GM21576 (cell line): ENCODE measurements around the gene CSMD2.

Experiments
- ATAC-seq: cut with Tn5 transposase; IDR thresholded peaks from one replicate; pipeline ENCODE4 v1.9.1; 2021; ENCODE audit warnings: mild to moderate bottlenecking, moderate library complexity; ENCODE audit not compliant: unreplicated experiment

The CSMD2 gene

GRCh38 chr1:33655496-33655895, 509.5 kb downstream of the CSMD2 start:
- no peak for ATAC-seq

DNA sequence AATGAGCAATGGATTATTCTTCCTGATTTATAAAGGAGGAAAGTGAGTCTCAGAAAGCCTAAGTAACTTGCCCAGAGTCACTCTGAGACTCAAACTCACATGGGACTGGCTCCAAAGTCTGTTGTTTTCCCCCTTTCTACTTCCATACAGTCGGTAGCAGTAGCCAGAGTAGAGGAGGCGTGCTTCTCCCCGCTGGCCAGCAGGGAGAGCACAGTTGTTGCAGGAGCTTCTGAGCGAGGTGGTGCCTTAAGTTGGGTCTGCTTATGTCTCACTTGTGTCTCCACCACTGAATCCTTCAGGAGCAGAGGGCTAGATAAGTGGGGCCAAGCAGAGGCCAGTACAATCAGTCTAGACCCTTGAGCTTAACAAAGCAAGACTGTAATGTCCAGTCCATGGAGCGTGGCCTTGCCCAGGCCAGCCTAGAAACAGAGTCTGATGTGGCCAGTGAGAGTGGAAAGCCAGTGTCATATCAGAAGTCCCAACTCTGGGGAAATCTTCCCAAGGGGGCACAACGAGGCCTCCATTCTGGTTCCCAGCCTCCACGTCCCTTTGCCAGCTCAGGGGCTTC, 510.7 kb downstream of the CSMD2 start:
- no peak for ATAC-seq

- ATAC-seq, result no peak
Observed at GRCh38 chr1:33653226-33653625, 511.8 kb downstream of the CSMD2 start.

DNA sequence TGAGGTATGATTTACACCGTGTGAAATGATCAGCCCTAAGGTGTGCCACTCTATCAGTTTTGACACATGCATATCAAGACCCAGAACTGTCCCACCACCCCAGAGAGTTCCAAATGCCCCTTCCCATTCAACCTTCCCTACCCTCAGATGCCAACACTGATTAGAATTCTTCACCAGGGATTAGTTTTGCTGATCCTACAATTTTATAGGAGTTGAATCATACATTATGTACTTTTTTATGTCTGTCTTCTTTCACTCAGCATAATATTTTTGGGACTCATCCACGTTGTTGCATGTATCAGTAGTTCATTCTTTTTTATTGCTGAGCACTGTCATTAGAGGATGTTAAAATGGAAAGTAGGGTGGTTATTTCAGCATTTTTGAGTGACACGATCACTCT, 514.3 kb downstream of the CSMD2 start:
- no peak for ATAC-seq

DNA sequence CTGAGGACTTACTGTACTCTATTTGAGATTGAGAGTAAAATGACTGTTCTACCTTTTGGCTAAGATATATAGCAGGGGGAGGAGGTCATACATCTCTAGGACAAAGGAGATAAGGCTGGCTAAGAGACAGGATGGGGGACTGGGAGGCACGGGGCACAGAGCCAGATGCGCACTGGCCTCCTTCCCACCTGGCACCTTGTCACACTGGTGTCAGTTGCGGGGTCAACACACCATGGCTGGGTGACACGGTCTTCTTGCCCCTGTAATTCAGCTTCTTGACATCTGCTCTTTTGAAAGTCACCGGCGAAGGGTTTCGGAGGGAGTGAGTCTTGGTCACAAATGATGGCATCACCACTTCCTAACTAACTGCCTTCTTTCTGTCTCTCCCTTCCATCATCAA, 515.3 kb downstream of the CSMD2 start:
- no peak for ATAC-seq

GRCh38 chr1:33643216-33643615, 521.8 kb downstream of the CSMD2 start:
- no peak for ATAC-seq

DNA sequence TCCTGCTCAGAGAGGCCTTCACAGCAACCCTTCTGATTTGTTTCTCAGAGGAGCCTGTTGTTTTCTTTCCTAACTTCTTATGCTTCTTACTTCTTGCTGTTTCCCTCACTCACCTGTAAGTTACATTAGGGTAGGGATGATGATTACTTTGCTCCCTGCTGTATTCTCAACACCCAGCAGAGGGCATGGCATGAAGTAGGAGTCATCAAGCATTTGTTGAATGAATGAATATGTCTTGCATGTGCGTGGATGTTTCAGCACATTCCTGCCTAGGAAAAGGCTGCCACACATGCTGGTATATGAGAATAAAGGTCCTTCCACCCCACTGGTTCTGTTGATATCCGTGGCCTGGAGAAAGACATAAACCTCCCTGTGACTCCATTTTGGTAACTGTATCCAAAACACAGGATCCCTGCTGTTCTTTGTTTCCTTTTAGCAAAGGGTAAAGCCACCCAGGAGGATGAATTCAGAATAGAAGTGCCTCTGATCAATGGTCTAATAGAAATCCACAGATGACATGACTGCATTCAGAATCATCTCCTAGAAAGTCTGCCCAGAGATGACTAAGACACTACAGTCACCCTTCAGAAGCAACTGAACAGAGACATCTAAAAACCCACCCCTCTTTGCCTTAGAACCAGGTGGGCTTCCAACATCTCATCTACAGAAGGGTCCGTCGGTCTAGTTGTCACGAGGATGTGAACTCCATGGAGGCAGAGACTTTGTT, 523.8 kb downstream of the CSMD2 start:
- ATAC-seq, result no peak

DNA sequence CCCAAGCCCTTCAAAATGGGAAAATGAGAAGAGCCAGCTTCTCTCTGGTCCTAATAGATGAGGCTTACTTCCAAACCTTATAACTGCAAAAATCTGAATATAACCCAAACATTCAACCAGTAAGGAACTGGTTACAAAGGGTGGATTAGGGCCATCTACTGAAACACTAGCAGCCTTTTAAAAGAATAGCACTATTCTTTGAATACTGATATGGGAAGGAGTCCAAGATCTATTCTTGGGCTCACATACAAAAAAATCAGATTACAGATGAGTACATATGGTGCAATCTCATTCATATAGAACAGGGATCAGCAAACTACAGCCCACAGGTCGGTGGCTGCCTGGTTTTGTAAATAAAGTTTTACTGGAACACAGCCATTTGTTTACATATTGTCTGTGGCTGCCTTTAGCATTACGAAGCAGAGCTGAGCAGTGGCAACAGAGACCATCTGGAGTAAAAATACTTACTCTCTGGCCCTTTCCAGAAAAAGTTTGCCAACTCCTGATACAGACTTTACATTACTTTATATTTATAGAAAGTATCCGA, 524.8 kb downstream of the CSMD2 start:
- ATAC-seq, result no peak

GRCh38 chr1:33637846-33638440, 527.1 kb downstream of the CSMD2 start:
- no peak for ATAC-seq

DNA sequence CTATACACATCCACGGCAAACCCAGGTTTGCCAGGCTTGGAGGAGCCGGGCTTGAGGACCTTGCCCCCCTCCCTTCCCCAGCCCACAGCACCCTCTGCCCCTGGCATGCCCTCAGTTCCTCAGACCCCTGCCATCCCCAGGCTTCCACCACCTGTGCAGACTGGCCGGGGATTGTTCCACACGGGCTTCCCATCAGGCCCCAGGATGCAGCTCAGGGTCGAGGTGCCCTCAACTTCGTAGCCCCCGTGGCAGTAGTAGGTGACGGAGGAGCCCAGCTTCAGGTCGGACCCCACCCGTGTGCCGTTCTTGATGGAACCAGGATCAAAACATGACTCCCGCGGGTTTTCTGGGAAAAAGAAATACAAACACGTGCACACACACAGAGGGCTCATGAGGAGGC, 528.8 kb downstream of the CSMD2 start:
- ATAC-seq, result no peak

DNA sequence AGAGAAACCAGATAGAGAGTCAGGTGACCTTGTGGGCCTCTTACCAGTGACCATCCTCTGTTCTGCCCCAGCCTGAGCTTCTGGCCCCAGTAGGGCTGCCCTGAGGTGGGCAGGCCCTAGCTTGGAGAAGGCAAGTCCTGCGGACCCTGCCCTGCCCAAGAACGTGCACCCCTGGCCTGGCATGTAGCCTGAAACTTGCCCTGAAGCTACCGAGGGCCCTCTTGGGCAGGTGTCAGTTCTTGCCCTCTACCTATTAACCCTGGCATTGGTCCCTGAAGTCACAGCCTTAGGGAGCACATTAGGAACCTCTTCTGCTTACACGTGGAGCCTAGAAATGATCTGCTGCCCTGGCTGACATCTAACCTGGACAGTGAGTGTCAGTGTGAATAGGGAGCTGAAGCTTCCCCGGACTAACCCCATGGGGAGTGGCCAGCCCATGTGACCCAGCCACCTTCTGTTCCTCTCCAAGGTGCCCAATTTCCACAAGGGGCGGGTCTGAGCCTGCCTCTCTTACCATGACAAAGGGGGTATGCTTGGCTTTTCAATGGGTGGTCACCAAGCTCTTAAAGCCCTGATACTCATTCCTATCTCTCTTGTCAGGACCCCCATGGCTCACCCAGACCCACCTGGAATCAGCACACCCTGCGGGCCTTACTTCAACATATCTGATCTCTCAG, 529.6 kb downstream of the CSMD2 start:
- no peak for ATAC-seq

- no peak for ATAC-seq
Observed at GRCh38 chr1:33634806-33635205, 530.2 kb downstream of the CSMD2 start.

- no peak for ATAC-seq
Observed at GRCh38 chr1:33634143-33634542, 530.9 kb downstream of the CSMD2 start.

GRCh38 chr1:33633019-33633801, 531.8 kb downstream of the CSMD2 start:
- no peak for ATAC-seq

GRCh38 chr1:33630686-33631085, 534.3 kb downstream of the CSMD2 start:
- no peak for ATAC-seq

DNA sequence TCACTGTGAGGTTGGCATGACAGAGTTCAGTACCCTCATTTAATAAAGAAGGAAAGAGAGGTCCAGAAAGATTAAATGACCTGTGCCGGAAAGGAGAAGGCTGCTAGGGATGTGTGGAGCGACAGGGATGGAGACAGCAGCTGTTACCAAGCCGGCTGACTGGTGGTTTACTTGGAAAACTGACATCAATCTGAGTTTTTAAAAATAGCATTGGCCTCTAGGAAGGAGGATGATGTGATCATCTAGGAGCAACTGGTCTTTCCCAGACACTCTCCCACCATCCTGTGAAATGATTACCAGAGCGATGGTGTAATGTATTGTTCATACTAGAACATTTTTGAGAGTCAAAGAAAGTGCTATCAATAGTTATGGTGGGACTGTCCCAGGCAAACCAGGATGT, 538.2 kb downstream of the CSMD2 start:
- ATAC-seq, result no peak

DNA sequence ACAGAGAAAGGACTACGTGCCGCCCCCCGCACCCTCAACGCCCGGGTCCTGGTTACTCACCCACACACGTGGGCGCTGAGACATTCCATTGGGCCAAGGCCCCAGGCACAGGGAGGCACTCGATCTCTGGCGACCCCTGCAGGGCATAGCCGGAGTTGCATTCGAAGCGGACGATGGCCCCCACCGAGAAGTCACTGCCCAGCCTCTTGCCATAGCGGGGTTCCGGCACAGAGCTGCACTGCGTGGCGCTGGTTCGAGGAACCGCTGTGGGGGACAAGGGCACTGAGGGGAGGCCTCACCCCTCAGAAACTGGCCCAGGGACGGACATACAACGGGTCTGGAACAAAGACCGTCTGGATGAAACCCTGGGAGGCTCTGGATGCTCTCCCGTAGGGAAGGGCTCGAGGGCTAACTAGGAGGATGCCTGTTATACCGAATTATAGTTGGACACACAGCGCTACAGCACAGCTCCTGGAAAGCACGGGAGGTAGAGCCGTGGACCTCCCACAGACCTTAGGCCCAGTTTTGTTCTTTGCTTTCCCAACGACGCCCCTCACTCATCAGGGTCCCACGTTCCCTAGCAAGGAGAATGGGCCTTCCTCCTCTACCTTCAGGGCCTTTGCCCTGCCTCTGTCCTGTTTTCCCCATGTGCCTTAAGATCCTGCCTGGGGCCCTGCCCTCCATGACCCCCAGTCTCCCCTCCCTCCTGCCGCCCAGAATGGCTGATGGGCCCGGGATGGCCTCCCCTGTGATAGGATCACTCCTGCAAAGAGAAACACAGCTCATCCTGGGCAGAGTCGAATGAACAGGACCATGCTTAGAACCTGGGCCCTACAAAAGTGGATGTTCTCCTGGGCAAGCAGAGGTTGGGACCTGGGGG, 539.8 kb downstream of the CSMD2 start:
- no peak for ATAC-seq

GRCh38 chr1:33624261-33624990, 540.6 kb downstream of the CSMD2 start:
- ATAC-seq, result no peak

DNA sequence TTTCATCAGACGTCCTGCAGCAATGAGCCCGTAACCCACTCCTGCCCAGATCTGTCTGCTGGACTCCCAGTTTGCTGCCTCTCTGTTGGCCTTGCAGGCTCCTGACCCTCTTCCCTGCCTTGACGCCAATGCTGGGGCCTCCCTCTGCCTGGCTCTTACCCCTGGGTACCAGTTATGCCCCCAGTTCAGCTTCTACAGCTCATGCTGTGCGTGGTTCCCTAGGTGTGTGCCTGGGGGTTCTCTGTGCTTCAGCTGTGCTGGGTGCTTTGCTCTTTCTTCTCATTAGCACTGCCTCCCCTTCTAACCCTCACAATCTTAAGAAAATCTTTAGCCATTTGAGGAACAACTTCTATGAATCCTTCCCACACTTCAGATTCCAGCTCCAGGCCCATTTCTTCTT, 541.2 kb downstream of the CSMD2 start:
- ATAC-seq, result no peak
